DMS 273 (cell line): ENCODE measurements around the gene PRKCB.

Experiments
- DNase-seq: peaks from one replicate; lab custom pipeline; 2025; ENCODE audit not compliant: unreplicated experiment; lab: John Stamatoyannopoulos, UW

Gene PRKCB

DNA sequence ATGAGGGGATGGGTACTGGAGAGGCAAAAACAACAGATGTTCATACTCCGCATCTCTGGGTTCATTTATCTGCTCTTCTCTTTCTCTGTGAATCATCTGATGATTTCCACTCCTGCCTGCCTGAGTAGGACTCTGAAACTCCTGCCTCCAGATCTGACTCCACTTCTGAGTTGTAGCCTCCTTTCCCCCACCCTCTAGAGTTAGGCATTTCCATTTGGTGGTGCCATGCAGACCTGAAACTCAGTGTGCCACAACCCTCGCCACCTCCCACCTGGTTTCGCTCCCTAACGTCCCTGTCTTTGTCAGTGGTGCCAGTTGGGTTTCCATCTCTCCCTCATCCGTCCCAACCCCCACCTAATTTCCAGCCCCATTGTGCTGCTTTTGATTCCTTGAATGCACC lies 126.2 kb downstream of the PRKCB start:
- no peak for DNase-seq

DNA sequence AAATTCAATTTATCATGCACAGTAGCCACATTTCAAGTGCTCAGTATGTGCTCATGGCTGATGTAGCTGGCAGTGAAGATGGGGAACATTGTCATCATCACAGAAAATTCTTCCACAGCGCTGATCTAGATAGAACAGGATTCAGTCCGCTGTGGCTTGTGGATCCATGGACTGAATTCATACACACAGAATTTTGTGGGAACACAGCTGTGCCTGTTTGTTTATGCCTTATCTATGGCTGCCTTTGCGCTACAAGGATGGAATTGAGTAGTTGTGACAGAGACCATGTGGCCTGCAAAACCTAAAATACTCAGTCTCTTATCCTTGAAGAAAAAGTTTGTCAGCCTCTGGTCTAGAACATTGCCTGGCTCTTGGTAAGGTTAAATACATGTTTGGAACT lies 128.4 kb downstream of the PRKCB start:
- DNase-seq, result no peak

GRCh38 chr16:23965137-23965733 lies 129.5 kb downstream of the PRKCB start:
- no peak for DNase-seq

- DNase-seq, result no peak
These were observed 131.0 kb downstream of the PRKCB start for GRCh38 chr16:23966597-23967394.

- no peak for DNase-seq
These were observed 132.0 kb downstream of the PRKCB start for GRCh38 chr16:23967775-23968174.

GRCh38 chr16:23968176-23968575 lies 132.4 kb downstream of the PRKCB start:
- DNase-seq, result no peak

GRCh38 chr16:23969468-23970297 lies 133.9 kb downstream of the PRKCB start:
- no peak for DNase-seq

- no peak for DNase-seq
These were observed 138.4 kb downstream of the PRKCB start for GRCh38 chr16:23974223-23974622.

- DNase-seq, result no peak
These were observed 139.5 kb downstream of the PRKCB start for GRCh38 chr16:23975293-23975692.

DNA sequence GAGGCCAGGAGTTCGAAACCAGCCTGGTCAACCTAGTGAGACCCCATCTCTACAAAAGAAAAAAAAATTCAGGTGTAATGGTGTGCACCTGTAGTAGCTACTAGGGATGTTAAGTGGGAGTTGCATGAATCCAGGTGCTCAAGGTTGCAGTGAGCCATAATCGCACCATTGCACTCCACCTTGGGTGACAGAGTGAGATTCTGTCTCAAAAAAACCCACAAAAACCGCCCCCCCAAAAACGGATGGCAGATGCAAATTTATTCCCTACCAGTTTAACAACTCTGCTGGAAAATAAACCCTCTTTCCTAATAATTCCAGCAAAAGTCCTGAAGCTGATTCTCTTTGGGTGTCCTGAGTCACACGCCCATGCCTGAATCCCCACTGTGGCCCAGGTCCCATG lies 140.3 kb downstream of the PRKCB start:
- DNase-seq, result no peak

- no peak for DNase-seq
These were observed 140.7 kb downstream of the PRKCB start for GRCh38 chr16:23976524-23976923.

DNA sequence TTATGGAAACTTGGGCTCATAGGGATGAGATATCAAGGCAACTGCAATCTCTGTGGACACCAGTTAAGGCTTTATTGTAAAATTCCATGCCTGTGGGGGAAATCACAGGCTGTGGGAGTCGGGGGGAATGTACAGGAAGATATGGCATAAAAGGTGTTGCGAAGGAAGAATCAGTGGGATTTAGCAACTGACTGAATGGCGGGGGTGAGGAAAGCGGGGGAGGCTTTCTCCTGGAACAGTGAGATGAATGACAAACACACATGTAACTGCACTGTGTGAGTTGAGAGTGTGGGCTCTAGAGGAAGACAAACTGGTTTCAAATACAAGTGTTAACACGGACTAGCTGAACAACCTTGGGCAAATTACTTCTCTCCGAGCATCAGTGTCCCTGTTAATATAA lies 143.7 kb downstream of the PRKCB start:
- no peak for DNase-seq

GRCh38 chr16:23979982-23980381 lies 144.2 kb downstream of the PRKCB start:
- no peak for DNase-seq

DNA sequence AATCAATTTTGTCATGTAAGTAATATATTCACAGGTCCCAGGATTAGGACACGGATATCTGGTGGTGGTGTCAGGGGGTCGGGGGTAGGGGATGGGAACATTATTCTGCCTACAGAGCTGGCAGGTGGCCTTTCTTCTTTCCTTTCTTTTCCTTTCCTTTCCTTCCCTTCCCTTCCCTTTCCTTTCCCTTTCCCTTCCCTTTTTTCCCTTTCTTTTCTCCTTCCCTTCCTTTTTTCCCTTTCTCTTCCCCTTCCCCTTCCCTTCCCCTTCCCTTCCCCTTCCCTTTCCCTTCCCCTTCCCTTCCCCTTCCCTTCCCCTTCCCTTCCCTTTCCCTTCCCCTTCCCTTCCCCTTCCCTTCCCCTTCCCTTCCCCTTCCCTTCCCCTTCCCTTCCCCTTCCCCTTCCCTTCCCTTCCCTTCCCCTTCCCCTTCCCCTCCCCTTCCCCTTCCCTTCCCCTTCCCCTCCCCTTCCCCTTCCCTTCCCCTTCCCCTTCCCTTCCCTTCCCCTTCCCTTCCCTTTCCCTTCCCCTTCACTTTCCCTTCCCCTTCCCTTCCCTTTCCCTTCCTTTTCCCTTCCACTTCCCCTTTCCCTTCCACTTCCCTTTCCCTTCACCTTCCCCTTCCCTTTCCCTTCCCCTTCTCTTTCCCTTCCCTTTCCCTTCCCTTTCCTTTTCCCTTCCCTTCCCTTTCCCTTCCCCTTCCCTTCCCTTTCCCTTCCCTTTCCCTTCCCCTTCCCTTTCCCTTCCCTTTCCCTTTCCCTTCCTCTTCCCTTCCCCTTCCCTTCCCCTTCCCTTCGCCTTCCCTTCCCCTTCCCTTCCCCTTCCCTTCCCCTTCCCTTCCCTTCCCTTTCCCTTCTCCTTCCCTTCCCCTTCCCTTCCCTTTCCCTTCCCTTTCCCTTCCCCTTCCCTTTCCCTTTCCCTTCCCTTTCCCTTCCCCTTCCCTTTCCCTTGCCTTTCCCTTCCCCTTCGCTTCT lies 145.9 kb downstream of the PRKCB start:
- no peak for DNase-seq

- DNase-seq, result no peak
These were observed 150.7 kb downstream of the PRKCB start for GRCh38 chr16:23986455-23986854.

GRCh38 chr16:23987443-23987842 lies 151.7 kb downstream of the PRKCB start:
- DNase-seq, result no peak

DNA sequence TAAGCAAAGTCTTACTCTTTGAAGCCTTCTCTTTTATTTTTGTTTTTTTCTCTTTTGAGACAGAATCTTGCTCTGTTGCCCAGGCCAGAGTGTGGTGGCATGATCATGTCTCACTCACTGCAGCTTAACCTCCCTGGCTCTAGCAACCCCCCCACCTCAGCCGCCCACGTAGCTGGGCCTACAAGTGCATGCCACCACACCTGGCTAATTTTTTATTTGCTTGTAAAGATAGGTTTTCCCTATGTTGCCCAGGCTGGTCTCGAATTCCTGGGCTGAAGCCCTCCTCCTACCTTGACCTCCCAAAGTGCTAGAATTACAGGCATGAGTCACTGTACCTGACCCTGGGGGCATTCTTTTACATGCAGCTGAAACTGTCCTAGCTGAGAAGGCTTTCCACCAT lies 154.7 kb downstream of the PRKCB start:
- DNase-seq, result no peak

- DNase-seq, result no peak
These were observed 155.3 kb downstream of the PRKCB start for GRCh38 chr16:23991066-23991465.

DNA sequence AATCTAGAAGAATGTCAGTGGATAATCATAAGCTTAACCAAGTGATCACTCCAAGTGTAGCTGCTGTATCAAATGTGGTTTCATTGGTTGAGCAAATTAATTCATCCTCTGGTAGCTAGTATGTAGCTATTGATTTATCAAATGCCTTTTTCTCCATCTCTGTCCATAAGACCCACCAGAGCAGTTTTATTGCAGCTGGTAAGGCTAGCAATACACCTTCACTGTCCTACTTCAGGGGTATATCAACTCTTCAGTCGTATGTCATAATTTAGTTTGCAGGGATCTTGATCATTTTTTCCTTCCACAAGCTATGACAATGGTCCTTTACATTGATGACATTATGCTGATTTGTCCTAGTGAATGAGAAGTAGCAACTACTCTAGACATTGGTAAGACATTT lies 158.8 kb downstream of the PRKCB start:
- DNase-seq, result no peak

GRCh38 chr16:23996258-23996955 lies 160.6 kb downstream of the PRKCB start:
- no peak for DNase-seq
